Measurements from ENCODE around the gene ZNF646. TPM values are rescaled to one million over a fixed set of nuclear protein-coding genes. Genes with fewer than 3 reads are reported as not detected.

Gene ZNF646
- total RNA-seq, 2 experiments from 2014 or later = 30.1 to 33.8 TPM

GRCh38 chr16:31061813-31062440 is 12.3 kb upstream of the ZNF646 start:
- DNase-seq (ENCODE audit: low spot score) = no peak
- no TSS peak for BruUV-seq (replicated peaks)
- no peaks in the 10 kb centered on the region for H3K9me3 ChIP-seq (ENCODE audit: low read length)
- H3K4me3 ChIP-seq (ENCODE audit: low read depth, low read length, poor library complexity, severe bottlenecking) = no peak overlapping the region
- H3K9me2 ChIP-seq (ENCODE audit: insufficient read depth, low read length) = no peaks in the 10 kb centered on the region
- CTCF ChIA-PET (ENCODE audit: unreplicated experiment) = no interaction called here
- H3K79me2 ChIP-seq (ENCODE audit: insufficient read depth, low read depth, low read length) = no peaks in the 10 kb centered on the region
- no peaks in the 10 kb centered on the region for H4K20me1 ChIP-seq (ENCODE audit: insufficient read depth, low read length)
- H3K4me1 ChIP-seq (ENCODE audit: insufficient read depth, low read length, poor library complexity, severe bottlenecking) = no peaks in the 10 kb centered on the region
- TF ChIP-seq EZH2phosphoT487 (IDR thresholded peaks at IDR 0.05; ENCODE audit: borderline replicate concordance, low read depth, low read length) = no peak
- TF ChIP-seq CTCF (conservative IDR thresholded peaks at IDR 0.05; ENCODE audit: low read length) = no peak
- POLR2A ChIA-PET = no interaction called here
- H3K27ac ChIP-seq (ENCODE audit: low read depth, low read length, poor library complexity, severe bottlenecking) = no peak overlapping the region
- intact Hi-C loops (cut with micrococcal nuclease; ENCODE audit: unreplicated experiment) = no loop called here
- H2AFZ ChIP-seq (ENCODE audit: low read length) = no peak overlapping the region
- peaks cover 42% of the 10 kb centered on the region for H3K36me3 ChIP-seq (ENCODE audit: insufficient read depth, low read length)
- no peak overlapping the region for H3K4me2 ChIP-seq (ENCODE audit: low read length)

- no peak overlapping the region for H3K4me3 ChIP-seq (ENCODE audit: low read depth, low read length, poor library complexity, severe bottlenecking)
- intact Hi-C loops (cut with micrococcal nuclease; ENCODE audit: unreplicated experiment) = no loop called here
- H3K27ac ChIP-seq (ENCODE audit: low read depth, low read length, poor library complexity, severe bottlenecking) = no peak overlapping the region
- no peaks in the 10 kb centered on the region for H3K4me1 ChIP-seq (ENCODE audit: insufficient read depth, low read length, poor library complexity, severe bottlenecking)
- H3K36me3 ChIP-seq (ENCODE audit: insufficient read depth, low read length) = peaks cover 42% of the 10 kb centered on the region
- no peak for DNase-seq (ENCODE audit: low spot score)
- peaks cover 3% of the 10 kb centered on the region; the same call in 1 of the 2 replicates for H3K79me2 ChIP-seq (ENCODE audit: insufficient read depth, low read depth, low read length)
- H2AFZ ChIP-seq (ENCODE audit: low read length) = no peak overlapping the region
- no peak overlapping the region for H3K4me2 ChIP-seq (ENCODE audit: low read length)
- POLR2A ChIA-PET = interaction anchor here (0.6 kb wide), 1 partner anchor 661 kb away, joined by 3 read pairs; no protein-coding TSS in a partner anchor
- H3K9me2 ChIP-seq (ENCODE audit: insufficient read depth, low read length) = no peaks in the 10 kb centered on the region
- no peak for TF ChIP-seq EZH2phosphoT487 (IDR thresholded peaks at IDR 0.05; ENCODE audit: borderline replicate concordance, low read depth, low read length)
- no peak for TF ChIP-seq CTCF (conservative IDR thresholded peaks at IDR 0.05; ENCODE audit: low read length)
- H3K9me3 ChIP-seq (ENCODE audit: low read length) = no peaks in the 10 kb centered on the region
- no TSS peak for BruUV-seq (replicated peaks)
- no peaks in the 10 kb centered on the region for H4K20me1 ChIP-seq (ENCODE audit: insufficient read depth, low read length)
- CTCF ChIA-PET (ENCODE audit: unreplicated experiment) = no interaction called here
Measured at GRCh38 chr16:31063495-31063842, 10.8 kb upstream of the ZNF646 start.

GRCh38 chr16:31063843-31064611 is 10.2 kb upstream of the ZNF646 start:
- ChIA-PET POLR2A (interaction anchor here (0.6 kb wide), 1 partner anchor 660 kb away, joined by 3 read pairs; no protein-coding TSS in a partner anchor), CTCF (ENCODE audit: unreplicated experiment) (no interaction called here)
- Histone ChIP-seq H3K9me2 (ENCODE audit: insufficient read depth, low read length) (no peaks in the 10 kb centered on the region), H3K79me2 (ENCODE audit: insufficient read depth, low read depth, low read length) (peaks cover 3% of the 10 kb centered on the region; the same call in 1 of the 2 replicates), H3K4me2 (ENCODE audit: low read length) (no peak overlapping the region), H3K36me3 (ENCODE audit: insufficient read depth, low read length) (peaks cover 42% of the 10 kb centered on the region), H3K4me3 (ENCODE audit: low read depth, low read length, poor library complexity, severe bottlenecking) (no peak overlapping the region), H2AFZ (ENCODE audit: low read length) (no peak overlapping the region), H4K20me1 (ENCODE audit: insufficient read depth, low read length) (no peaks in the 10 kb centered on the region), H3K9me3 (ENCODE audit: low read length) (no peaks in the 10 kb centered on the region), H3K4me1 (ENCODE audit: insufficient read depth, low read length, poor library complexity, severe bottlenecking) (no peaks in the 10 kb centered on the region), H3K27ac (ENCODE audit: low read depth, low read length, poor library complexity, severe bottlenecking) (no peak overlapping the region)
- TF ChIP-seq EZH2phosphoT487 (IDR thresholded peaks at IDR 0.05; ENCODE audit: borderline replicate concordance, low read depth, low read length) (no peak), CTCF (conservative IDR thresholded peaks at IDR 0.05; ENCODE audit: low read length) (no peak)
- BruUV-seq (replicated peaks) = no TSS peak
- intact Hi-C loops (cut with micrococcal nuclease; ENCODE audit: unreplicated experiment) = no loop called here
- DNase-seq (ENCODE audit: low spot score) = no peak
